Peyer's patch (tissue), 4 donors: ENCODE results near the gene AUNIP. TPM values are rescaled to one million over a fixed set of nuclear protein-coding genes. Genes with fewer than 3 reads are reported as not detected.

Source experiments
- DNase-seq, 3 donors: peaks; one replicate each; pipeline ENCODE4 v3.0.0-alpha.2; 2017 to 2019
- H3K27ac ChIP-seq, 4 donors: fragments of 200-600 bp; sonication (generic); one replicate each; pipeline ENCODE4 v1.5.1; 2016 to 2019
- H3K27me3 ChIP-seq, 2 donors: fragments of 200-600 bp; sonication (generic); one replicate each; pipeline ENCODE4 v1.5.1; 2019
- H3K36me3 ChIP-seq, 3 donors: fragments of 200-600 bp; sonication (generic); one replicate each; pipeline ENCODE4 v1.5.1; 2016 to 2019
- H3K4me1 ChIP-seq, 4 donors: fragments of 200-600 bp; sonication (generic); one replicate each; pipeline ENCODE4 v1.5.1; 2016 to 2019
- H3K4me3 ChIP-seq, 4 donors: fragments of 200-600 bp; sonication (generic); 1 replicate in 3 of 4; 2 replicates in 1 of 4; pipeline ENCODE4 v1.5.1; 2016 to 2019; ENCODE audit warnings: mild to moderate bottlenecking in 1 of 4
- H3K9me3 ChIP-seq, 4 donors: fragments of 200-600 bp; sonication (generic); one replicate each; pipeline ENCODE4 v1.5.1; 2016 to 2019; ENCODE audit warnings: mild to moderate bottlenecking in 1 of 4
- POLR2A ChIP-seq, 2 donors: fragments of 450-650 bp; IDR thresholded peaks; one replicate each; pipeline ENCODE4 v1.5.1; 2017; ENCODE audit warnings: antibody characterized with exemption in 2 of 2, mild to moderate bottlenecking in 2 of 2, moderate library complexity in 2 of 2
- total RNA-seq, 4 donors: library from RNA; depleted of rRNA; stranded (reverse); fragments of >200 nt; gene quantifications; one replicate each; pipeline ENCODE4 v1.1.0, GENCODE V29; 2016
- TF ChIP-seq, protein P1 (sequence below), 6 experiments: fragments of 450-650 bp in 4 of 6; fragments of 200-600 bp in 2 of 6; sonication (generic) in 1 of 6; IDR thresholded peaks; one replicate each; pipeline ENCODE4 v1.5.1; 2017 to 2019; ENCODE audit warnings: antibody characterized with exemption in 6 of 6, mild to moderate bottlenecking in 3 of 6, moderate library complexity in 1 of 6

AUNIP gene
- total RNA-seq, 4 donors from 2014 or later = 0.95 to 1.6 TPM; not detected in 2

DNA sequence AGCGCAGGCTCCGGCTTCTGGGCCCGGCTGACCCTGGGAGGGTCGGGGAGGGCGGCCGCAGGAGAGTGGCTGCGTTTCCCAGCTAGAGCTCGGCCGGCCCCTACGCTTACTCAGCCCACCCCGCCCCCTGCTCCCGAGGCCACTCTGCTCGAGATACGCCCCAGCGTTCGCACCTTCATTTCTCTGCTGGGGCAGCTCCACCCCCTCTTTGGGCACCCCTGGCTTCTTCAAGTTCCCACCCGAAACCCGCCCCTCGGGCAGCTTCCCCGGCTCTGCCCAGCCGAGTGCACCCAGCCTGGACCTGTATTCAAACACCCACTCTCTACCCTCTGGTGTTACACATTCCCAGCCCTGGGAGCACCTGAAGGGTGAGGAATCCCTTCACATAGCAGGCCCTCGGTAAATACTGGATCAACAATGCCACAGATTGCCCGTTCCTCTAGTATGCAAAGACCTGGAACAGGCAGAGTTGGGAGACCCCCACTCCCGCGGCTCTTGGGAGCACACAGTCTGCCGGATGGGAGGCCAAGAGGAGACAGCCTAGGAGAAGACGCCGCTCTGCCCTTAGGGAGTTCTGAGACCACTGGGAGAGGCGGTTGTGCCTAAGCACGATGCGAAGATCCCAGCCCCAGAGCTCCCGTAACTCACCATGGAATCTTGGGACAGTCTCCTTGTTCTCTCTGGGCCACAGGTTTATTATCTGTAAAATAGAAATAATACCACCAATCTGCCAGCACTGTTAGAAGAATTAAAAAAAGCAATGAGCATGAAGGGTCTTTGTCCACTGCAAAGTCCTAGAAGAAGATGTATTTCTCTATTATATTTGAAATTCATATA is 16.8 kb upstream of the AUNIP start:
- no peak for DNase-seq
- TF ChIP-seq POLR2A (IDR thresholded peaks at IDR 0.05) = no peak
- TF ChIP-seq, protein P1, sequence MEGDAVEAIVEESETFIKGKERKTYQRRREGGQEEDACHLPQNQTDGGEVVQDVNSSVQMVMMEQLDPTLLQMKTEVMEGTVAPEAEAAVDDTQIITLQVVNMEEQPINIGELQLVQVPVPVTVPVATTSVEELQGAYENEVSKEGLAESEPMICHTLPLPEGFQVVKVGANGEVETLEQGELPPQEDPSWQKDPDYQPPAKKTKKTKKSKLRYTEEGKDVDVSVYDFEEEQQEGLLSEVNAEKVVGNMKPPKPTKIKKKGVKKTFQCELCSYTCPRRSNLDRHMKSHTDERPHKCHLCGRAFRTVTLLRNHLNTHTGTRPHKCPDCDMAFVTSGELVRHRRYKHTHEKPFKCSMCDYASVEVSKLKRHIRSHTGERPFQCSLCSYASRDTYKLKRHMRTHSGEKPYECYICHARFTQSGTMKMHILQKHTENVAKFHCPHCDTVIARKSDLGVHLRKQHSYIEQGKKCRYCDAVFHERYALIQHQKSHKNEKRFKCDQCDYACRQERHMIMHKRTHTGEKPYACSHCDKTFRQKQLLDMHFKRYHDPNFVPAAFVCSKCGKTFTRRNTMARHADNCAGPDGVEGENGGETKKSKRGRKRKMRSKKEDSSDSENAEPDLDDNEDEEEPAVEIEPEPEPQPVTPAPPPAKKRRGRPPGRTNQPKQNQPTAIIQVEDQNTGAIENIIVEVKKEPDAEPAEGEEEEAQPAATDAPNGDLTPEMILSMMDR (IDR thresholded peaks at IDR 0.05) = no peak
- peak overlapping the region; percentile 67 to 88 (median 82) for H3K4me3 ChIP-seq
- no peaks in the 10 kb centered on the region for H3K9me3 ChIP-seq
- H3K4me1 ChIP-seq = peaks cover 6 to 46% (median 18%) of the 10 kb centered on the region in 4 donors
- peak overlapping the region; percentile 57 to 86 (median 78) for H3K27ac ChIP-seq
- no peaks in the 10 kb centered on the region for H3K36me3 ChIP-seq
- H3K27me3 ChIP-seq = no peaks in the 10 kb centered on the region

DNA sequence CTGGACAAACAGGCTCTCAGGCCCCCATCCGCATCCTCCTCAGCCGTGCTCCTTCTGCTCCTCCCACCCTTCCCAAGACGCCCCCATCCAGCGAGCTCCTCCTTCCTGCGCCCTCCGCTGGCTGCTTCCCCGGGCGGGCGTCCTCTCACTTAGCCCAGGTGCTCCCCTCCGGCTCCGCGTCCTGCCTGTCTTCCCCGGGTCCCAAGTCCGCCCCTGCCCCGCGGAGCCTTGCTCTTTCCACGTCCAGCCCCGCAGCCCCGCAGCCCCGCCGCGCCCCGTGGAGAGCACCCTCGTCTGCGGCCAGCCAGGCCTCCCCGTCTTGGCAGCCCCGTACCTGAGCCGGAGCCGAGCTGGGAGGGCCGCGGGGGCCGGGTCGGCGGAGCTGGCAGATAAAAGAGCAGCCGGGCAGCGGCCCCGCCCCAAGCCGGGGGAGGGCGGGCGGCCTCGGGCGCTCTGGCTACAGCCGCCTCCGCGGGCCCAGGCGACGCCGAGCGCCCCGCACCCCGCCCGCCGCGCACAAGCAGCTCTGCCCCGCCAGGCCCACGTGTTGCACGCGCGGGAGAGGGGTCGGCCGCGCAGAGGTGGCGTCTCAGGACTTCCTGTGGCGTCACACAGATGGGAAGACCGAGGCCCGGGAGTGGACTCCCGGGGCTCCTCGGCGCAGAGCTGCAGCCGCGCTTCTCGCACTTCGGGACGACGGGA is 16.0 kb upstream of the AUNIP start, which contains the start of gene PAQR7:
Gene PAQR7 (minus strand): TSS at position 555 of the 702 bp plus-strand sequence. CDS start 11,869 bp downstream, outside the sequence.
- no peaks in the 10 kb centered on the region for H3K9me3 ChIP-seq
- H3K4me1 ChIP-seq = peaks cover 11 to 52% (median 19%) of the 10 kb centered on the region in 4 donors
- H3K27ac ChIP-seq = peak within 1 kb of the TSS; percentile 57 to 86 (median 78)
- H3K4me3 ChIP-seq = peak within 1 kb of the TSS; percentile 67 to 88 (median 82)
- no peaks in the 10 kb centered on the region for H3K36me3 ChIP-seq
- H3K27me3 ChIP-seq = no peaks in the 10 kb centered on the region
- peak; percentile 74 to 88 (median 86) for DNase-seq
- TF ChIP-seq, protein P1 (IDR thresholded peaks at IDR 0.05) = no peak
- peak; percentile 29 to 42 for TF ChIP-seq POLR2A (IDR thresholded peaks at IDR 0.05)

DNA sequence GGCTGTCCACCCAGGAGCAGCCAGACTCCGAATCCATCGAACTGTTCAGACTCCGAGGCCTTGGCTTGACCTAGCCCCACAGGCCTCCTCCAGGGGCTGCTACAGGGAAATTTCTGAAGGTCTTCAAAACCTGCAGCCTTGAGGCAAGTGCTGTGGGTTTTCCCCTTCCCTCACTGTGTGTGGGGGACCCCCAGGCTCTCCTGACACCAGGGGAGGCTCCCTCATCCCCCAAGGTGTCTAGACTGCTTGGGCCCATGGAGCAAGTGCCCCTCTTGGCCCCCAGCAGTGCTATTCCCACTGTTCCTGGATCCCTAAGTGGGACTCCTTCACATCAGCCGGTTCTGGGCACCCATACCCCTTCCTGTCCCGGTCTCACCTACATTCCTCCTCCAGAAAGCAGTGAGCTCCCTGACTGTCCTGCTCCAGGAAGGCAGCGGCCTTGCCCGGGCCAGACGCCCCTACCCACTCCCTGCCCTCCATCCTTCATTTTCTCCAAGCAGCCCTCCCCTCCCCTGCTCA is 15.4 kb upstream of the AUNIP start:
- DNase-seq = no peak
- H3K4me1 ChIP-seq = peaks cover 11 to 57% (median 19%) of the 10 kb centered on the region in 4 donors
- peak overlapping the region; percentile 57 to 86 (median 78) for H3K27ac ChIP-seq
- TF ChIP-seq, protein P1 (IDR thresholded peaks at IDR 0.05) = no peak
- no peak for TF ChIP-seq POLR2A (IDR thresholded peaks at IDR 0.05)
- H3K4me3 ChIP-seq = peak overlapping the region; percentile 67 to 88 (median 82)
- H3K27me3 ChIP-seq = no peaks in the 10 kb centered on the region
- no peaks in the 10 kb centered on the region for H3K36me3 ChIP-seq
- H3K9me3 ChIP-seq = no peaks in the 10 kb centered on the region

DNA sequence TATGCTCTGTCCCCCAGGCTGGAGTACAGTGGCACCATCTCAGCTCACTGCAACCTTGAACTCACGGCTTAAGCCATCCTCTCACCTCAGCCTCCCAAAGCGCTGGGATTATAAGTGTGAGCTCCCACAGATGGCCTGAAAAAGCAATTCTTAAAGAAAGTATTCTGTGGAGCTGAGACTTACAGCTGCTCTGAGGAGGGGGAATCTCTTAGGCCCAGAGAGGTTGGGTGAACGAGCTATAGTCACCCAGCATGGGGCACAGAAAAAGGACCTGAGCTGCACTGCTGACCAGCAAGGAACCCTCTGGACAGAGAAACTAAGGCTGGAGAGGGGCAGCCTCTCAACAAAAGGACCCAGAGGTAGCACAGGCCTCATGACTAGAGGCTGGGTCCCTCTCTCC is 15.0 kb upstream of the AUNIP start:
- Histone ChIP-seq H3K36me3 (no peaks in the 10 kb centered on the region), H3K4me1 (peaks cover 11 to 57% (median 19%) of the 10 kb centered on the region in 4 donors), H3K4me3 (peak overlapping the region in 3 of 4 donors; percentile 67 to 88 (median 85)), H3K9me3 (no peaks in the 10 kb centered on the region), H3K27ac (peak overlapping the region; percentile 57 to 86 (median 78)), H3K27me3 (no peaks in the 10 kb centered on the region)
- no peak for DNase-seq
- TF ChIP-seq, protein P1 (IDR thresholded peaks at IDR 0.05) = no peak
- TF ChIP-seq POLR2A (IDR thresholded peaks at IDR 0.05) = no peak

DNA sequence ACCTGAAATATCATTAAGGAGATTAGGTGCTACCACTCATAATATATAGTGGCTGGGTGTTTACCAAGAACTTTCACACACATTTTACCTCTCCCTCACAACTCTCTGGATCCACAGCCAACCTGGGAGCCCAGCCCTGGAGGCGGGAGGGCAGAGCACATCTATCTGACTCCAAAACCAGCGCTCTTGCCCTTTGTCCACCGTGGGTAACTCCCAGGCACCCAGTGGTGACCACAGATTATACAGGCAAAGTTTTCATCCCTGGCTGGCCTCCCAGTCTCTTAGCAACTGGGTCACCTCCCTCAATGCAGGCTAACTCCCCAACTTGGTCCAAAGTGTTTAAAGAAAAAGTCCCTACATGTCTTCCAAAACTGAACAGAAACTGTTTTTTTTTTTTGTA is 13.9 kb upstream of the AUNIP start:
- DNase-seq = peak in 1 of 3 donors; percentile 49
- H3K36me3 ChIP-seq = no peaks in the 10 kb centered on the region
- TF ChIP-seq, protein P1 (IDR thresholded peaks at IDR 0.05) = peak in 1 of 6 experiments; percentile 11
- TF ChIP-seq POLR2A (IDR thresholded peaks at IDR 0.05) = no peak
- peaks cover 11 to 59% (median 20%) of the 10 kb centered on the region in 4 donors for H3K4me1 ChIP-seq
- no peaks in the 10 kb centered on the region for H3K27me3 ChIP-seq
- H3K27ac ChIP-seq = peak overlapping the region in 1 of 4 donors; percentile 30
- H3K4me3 ChIP-seq = no peak overlapping the region
- no peaks in the 10 kb centered on the region for H3K9me3 ChIP-seq
